Measurements from ENCODE around the gene MAPKAP1.

MAPKAP1 gene

DNA sequence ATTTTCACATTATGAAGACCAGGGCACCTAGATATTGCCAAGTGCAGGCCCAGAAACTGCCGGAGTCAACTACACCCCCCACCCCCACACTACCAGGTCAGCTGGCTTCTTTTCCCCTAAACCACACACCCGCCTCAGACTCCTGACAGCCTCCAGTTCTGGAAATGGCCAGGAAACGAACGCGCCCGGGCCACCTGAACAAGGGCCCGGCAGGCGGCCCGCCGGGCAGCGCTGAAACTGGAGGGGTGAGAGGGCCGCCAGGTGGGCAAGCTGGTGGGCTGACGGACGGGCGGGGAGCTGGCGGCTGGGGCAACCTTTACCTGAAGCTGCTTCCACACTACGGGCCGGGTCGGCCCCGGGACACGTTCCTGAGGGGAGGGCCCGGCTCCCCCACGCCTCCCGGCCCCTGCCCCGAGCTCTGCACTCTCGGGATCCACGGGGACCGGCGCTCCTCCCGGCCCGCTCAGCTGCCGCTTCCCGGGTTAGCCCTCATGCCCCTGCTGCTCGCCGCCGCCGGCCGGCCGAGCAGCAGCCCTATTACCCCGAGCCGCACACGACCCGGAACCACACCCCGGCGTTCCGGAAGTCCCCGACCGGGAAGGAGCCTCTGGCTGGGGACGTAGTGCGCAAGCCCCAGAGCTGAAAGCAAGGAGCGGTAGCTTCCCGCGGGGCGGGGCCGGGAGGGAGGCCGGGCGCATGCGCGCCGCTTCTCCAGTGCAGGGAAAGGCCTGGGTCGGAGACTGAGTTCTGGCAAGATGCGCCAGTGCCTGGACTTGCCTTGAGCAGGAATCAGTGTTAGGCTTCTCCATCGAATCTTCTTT, at the start of gene MAPKAP1:
MAPKAP1 (minus strand) TSS at position 558 of the 821 bp plus-strand sequence. CDS start 34,634 bp downstream, outside the sequence.
- DNase-seq (ENCODE audit: low read depth): peak; percentile 94

DNA sequence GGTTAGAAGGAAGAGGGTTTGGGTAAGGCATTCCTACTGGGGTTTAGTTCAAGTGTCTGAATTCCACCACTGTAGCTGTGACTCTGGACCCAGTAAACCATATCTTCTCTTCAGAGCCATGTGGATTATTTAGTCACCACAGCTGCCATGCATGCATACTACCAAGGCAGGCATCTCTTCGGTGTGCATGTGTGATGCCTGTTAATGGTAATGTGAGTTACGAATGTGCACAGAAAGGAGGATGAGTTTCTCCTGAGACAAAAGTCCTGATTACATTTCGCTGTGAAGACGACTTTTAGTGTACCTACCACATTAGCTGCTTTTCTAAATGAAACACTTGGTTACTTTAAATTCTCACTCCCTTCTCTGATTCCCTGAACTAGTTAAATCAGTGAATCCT, 49.5 kb upstream of the MAPKAP1 start:
- DNase-seq (ENCODE audit: low read depth): no peak

DNA sequence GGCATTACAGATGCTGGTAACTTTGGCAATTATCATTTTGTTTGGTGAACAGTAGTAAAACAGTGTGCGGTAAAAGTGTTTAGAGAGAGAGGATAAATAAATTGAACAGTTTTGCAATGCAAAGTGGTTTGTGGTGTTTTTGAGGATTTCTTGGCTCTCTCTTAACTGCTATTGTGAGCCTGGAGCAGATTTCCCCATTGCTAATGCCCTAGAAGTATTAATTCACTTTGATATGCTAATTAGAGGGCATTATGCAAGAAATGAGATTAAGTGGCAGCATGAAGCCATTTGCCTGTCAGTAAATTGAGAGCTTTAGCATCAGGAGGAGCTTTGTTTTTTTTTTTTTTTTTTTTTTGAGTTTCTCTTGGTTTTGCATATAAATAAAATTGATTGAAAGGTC, 48.3 kb upstream of the MAPKAP1 start:
- peak; percentile 69 for DNase-seq (ENCODE audit: low read depth)

DNA sequence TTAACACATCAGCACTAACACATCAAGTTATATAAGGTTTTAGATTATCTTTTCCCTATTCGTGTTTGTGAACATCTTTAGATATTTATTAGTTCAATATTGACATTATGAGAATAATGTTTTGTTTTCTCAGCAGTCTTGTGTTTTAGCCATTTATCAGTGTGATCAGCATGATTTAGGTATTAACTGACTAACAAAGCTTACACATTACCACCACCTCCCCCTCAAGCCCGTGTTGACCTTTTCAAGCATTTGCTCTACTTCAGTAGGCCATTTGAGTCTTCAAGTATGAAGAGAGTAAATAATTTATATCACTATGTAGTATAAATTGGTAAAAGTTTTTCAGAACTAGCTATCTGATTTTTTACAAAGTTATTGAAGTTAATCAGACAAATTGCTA, 47.1 kb upstream of the MAPKAP1 start:
- no peak for DNase-seq (ENCODE audit: low read depth)

DNA sequence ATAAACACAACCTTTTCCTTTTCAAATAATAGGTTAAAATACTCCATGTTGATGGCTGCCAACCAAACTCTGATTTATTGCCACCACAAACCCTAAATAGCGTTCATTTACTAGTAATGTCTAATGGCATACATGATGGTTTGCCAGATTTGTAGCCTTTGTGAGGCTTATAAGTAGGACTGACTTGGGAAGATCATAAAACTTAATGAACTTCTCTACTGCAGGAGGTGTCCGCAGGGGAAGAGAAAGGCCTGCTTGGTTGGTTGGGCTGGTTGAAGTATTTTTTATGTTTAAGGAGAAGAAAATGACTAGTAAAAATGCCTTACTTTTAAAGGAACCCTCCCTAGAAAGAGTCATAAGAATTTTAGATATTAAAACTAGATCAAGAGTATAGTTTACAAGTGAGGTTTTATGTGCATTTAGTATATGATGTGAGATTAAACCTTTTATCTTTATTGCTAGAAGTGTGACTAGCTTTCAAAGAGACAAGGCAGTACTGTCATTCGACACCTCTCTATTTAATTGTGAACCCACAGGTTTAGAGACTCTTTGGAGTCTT, 45.1 kb upstream of the MAPKAP1 start:
- no peak for DNase-seq (ENCODE audit: low read depth)

DNA sequence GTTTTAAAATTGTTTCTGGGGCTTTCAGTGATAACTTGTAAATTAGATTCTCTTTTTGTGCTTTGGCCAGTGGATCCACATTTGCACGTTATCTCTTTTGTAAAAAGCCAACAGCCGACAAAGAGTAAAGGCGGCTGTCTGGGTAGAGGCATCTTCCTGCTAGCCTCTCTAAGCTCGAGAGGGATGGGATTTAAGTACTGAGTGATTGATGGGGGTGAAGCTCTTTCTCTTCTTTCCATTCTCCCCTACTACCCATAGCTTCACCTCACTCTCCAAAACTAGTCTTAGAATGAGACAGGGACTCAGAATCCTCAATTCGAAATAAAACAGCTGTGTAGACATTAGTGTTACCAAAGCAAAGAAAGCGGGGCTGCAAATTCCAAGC, 43.6 kb upstream of the MAPKAP1 start:
- DNase-seq (ENCODE audit: low read depth): no peak

DNA sequence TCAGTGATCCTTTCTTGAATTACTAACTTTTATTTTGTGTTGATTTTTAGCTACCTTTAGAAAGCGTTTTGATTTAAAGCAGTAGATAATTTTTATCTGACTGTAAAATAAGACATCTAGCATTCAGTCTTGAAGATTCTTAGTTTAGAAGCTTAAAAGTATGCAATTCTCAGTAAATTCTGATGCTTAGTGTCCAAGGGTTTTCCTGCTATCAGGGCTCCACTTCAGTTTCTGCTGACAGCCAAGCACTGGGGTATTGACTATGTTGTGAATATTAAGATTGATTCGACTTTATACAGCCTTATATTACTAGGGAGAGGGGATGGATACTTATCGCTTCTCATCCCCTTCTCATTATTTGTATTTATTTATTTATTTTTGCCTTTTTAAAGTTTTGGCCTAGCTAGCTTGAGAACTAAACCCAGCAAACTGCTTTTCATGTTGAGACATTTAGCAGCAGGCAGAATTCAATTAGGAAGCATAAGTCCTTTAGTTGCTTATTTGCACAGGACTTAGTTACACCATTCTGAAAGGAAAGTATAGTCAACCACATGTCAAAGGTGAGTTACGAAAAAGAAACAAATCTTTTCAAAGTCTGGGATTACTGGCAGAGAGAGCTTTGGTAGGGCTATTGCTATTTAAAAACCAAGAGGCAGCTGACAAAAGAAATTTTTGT, 43.1 kb upstream of the MAPKAP1 start:
- peak; percentile 49 for DNase-seq (ENCODE audit: low read depth)

DNA sequence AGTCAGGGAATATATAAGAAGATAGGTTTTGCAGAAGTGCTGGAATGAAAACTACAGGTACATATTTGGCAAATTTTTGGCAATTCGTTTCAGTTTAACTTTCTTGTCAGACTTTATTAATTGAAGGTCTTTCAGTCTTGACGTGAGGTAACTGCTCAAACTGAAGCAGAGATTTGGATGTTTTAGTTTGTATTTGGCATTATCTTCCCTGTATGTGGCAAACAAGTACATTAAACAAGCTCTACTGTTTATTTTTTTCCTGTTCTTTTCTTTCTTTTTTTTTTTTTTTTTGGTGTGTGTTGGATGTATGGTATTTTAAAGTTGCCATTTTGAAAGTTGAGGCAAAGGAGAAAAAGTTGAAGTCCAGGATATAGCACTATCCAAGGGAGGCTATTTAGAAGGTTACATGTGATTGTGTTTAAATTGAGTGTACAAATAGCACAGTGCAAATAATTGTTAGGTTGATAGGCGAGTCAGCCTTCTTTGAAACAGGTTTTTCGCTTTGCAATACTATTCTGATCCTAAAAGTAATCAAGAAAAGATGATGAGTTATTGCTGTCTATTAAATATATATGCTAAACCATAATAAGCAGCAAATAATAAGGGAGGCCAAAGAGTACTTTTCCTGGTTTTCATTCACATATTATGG, 42.4 kb upstream of the MAPKAP1 start:
- DNase-seq (ENCODE audit: low read depth): no peak

DNA sequence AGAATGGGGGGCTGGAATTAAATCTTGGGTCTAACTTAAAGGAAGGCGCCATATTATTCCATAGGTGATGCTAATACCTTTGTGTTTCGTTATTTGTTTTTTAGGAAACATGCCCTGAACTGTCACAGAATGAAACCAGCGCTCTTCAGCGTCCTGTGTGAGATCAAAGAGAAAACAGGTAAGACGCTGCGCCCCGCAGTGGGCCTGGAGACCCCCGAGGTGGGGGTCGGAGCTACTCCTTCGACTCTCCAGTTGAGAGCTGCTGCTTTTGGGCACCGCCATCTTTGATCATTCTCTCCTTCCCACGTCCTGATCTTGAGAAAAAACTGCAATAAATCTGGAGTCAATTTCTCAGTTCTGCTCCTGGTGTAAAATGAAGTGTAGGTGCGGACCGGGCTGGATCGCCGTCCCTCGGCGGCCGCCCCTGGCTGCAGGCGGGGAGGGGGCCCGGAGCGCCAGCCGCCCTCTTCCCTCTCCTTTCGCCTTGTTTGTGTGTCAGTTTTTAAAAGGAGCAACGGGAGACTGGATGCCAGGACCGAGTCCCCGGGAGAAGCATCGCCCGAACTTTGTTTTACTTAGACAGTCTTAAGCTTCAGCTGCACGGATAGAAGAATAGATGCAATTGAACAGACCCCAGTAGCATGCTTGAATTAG, 41.6 kb upstream of the MAPKAP1 start:
- no peak for DNase-seq (ENCODE audit: low read depth)

DNA sequence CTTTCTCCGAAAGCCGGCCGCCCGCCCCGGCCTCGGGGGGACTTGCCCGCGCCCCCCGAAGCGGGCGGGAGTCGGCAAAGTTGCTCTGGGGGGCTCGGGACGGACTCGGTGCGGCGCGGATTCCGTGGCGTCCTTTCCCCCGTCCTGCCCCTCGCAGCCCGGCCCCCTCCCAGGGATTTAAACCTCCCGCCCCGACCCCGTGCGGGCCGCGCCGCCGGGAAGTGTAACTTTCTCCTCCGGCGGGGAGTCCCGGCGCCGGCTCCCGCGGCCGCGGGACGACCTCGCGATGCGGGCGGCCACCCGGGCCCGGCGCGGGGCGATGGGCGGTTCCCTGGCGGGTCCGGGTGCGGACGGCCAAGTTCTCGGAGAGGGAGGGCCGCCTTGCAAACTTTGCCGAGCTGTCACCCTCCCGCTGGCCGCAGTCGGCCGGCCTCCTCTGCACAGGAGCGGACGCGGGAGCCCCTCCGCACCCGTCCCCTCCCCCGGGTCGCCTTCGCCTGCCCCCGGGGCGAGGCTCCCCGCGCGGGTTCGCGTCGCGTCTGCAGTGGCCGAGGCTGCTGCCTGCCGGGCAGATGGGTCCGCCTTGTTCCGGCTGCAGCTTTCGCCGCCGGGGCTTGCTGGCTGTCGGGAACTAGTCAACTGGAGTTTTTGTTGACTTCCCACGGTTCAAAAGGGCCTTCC, 40.9 kb upstream of the MAPKAP1 start:
- no peak for DNase-seq (ENCODE audit: low read depth)

DNA sequence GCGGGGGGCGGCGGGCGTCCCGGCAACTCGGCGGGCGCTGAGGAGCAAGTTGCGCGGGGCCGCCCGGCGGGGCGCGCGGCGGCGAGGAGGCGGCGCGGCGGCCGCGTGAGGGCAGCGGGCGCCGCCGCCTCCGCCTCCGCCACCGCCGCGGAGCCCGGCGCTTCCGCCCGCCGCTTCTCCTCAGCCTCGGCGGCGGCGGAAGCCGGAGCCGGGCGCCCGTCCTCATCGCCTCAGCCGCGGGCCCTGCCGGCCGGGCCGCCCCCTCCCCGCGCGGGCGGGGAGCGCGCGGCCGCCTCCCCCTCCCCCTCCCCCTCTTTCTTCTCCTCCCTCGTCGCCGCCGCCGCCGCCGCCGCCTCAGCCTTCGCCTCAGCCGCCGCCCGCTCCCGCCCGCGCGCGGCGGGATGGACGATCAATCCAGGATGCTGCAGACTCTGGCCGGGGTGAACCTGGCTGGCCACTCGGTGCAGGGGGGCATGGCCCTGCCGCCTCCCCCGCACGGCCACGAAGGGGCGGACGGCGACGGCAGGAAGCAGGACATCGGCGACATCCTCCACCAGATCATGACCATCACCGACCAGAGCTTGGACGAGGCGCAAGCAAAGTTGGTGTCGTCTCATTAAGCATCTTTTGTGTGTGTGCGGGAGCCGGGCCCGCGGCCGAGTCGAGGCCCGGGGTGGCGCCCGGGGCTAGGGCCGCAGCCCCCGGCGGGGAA, 40.2 kb upstream of the MAPKAP1 start, which contains the start of gene PBX3:
PBX3 (plus strand) TSS at position 321 of the 712 bp plus-strand sequence.
- DNase-seq (ENCODE audit: low read depth): peak; percentile 57

DNA sequence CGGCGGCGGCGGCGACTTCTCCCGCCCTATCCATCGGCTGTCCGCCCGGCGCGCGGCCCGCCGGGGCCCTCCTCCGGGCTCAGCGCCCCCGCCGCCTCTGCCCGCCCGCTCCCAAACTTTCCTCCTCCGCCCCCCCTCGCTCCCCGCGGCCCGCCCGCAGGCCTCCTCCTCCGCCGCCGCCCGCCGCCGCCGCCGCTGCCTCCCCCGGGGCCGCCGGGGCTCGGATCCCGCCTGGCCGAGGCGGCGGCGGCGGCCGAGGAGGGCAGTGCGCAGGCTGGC, 39.7 kb upstream of the MAPKAP1 start:
- no peak for DNase-seq (ENCODE audit: low read depth)

DNA sequence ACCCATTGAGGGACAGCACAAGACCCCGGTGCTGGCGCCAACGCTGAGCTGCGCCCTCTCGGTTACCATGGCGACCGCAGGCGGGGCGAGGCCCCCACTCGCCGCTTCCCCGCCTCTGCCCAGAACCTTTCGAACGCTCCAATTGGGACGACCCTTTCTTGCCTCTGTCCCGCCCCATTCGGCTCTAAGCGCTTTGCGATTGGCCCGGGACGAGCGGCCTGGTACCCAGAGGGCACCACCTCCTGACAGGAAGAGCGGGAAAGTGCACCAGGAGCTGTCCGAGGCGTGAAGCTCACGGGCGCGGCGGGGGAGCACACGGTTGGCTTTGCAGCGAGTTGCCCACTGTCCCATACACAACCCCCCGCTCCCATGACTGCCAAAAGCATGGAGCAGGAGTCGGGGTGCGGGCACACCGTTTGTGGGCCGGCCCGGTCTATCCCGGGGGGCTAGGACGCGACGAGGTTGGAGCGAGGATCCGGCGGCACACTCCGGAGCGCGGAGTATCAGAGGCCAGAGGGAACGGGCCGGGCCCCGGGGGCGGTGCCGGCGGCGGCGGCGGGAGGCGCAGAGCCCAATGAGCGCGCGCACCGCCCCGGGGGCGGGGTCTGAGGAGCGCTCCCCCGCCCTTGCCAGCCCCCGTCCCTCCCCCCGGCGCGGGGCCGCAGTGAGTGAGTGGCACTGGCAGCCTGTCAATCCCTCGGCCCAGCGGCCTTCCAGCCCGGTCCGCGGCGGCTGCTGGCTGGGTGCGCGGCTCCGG, 39.2 kb upstream of the MAPKAP1 start:
- DNase-seq (ENCODE audit: low read depth): peak; percentile 93

DNA sequence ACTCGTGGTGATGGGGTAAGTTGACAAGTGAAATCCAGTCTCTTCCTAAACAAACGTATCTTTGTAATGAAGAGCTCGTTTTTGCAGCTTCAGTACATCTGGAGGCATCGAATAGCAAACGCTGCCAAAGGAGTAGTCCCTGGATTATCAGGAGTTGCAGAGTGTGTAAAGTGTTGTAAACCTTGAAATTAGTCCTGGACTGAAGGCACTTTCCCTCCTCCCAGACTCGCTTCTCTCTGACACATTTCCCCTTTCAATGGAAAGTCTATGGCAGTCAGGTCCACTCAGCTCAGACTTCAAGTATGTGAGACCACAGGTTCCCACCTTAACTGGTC, 38.6 kb upstream of the MAPKAP1 start:
- DNase-seq (ENCODE audit: low read depth): no peak

DNA sequence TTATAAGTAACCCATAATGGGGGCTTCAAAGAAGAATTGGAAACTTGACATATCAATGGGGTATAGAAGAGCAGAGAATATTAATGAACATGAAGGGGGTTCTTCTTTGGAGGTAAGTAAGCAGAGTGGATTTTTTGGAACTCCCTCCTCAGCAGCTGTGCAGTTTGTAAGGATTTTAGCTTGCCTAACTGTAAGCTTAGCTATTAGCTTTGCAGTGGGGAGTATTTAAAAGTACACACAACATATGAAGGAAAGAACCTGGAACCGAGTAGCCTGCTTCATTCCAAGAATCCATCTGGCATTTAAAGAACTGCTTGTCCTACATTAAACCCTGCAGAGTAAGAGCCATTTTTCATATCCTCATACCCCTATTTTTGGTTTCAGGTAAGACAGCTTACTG, 38.0 kb upstream of the MAPKAP1 start:
- peak; percentile 60 for DNase-seq (ENCODE audit: low read depth)

DNA sequence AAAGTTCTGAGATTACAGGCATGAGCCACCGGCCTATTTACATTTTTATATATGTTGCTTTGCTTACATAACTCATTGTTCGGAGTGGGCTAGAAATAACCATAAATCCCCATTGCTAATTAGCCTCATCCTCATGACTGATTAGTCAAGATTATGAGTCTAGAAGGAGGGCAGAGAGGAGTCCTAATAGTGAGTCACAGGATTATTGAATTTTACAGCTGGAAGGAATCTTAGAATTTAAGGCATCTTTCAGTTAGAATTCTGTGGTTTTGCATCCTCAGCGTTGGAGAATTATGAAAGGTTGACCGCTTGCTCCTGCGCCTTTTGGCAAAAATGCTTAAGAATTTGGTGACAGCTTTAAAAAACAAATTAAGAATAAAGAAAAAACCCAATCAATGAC, 37.6 kb upstream of the MAPKAP1 start:
- peak; percentile 81 for DNase-seq (ENCODE audit: low read depth)

DNA sequence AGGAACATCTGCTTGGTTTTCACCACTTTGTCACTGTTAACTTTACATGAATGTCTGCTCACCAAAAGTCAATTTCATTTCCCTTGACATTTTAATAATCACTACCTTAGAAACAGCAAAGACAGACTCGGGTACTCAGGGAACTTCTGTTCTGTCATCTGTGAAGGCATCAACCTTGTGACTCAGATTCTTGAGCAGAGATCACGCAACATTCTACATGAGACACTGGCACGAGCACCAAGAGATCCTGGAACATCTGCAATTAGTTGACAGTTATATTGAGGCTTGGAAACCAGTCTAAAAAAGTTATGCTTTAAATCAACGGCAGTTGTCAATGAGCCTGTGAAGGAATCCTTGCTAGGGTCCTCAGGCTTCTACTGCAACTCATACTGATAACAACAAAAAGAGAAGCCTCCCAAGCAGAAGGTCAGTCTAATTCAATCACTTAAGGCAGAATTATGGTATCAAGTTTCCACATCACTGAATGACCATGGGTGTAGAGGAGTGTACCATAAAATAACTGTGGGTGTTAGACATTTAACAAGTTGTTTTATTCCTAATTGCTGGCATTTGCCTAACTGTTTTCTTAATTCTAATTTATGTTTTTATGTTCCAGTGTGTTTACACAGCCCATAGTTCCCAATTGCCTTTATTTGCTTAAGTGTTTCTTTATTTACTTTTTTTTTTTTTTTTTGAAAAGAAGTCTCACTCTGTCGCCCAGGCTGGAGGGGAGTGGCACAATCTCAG, 36.8 kb upstream of the MAPKAP1 start:
- peak; percentile 71 for DNase-seq (ENCODE audit: low read depth)

DNA sequence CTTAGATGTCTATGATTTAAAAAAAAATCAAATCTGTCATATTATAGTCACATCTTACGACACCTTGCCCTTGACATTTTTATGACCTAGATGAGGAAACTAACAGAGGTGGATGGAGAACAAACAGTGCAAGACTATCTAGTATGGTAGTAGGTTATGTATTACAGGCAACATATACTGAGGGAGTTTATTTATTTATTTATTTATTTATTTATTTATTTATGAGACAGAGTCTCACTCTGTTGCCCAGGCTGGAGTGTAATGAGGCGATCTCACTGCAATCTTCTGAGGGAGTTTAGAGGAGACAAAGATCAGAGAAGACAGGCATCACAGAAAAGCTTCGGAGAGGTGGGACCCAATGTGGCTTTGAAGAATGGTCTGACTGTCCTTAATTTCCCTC, 35.6 kb upstream of the MAPKAP1 start:
- DNase-seq (ENCODE audit: low read depth): no peak

DNA sequence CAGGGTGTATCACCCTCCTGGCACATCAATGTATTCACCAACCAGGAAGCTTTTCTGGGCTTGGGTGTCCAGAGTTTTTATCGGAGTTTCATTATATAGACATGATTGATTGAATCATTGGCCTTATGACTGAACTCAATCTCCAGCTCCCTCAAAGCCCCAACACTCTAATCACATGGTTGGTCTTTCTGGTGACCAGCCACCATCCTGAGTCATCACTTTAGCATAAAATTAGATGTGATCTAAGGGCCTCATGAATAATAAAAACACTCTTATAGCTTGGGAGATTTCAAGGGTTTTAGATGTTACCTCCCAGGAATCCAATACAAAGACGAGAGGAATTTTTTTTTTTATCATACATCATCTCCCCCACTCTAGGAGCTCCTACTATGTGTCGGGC, 32.4 kb upstream of the MAPKAP1 start:
- no peak for DNase-seq (ENCODE audit: low read depth)

DNA sequence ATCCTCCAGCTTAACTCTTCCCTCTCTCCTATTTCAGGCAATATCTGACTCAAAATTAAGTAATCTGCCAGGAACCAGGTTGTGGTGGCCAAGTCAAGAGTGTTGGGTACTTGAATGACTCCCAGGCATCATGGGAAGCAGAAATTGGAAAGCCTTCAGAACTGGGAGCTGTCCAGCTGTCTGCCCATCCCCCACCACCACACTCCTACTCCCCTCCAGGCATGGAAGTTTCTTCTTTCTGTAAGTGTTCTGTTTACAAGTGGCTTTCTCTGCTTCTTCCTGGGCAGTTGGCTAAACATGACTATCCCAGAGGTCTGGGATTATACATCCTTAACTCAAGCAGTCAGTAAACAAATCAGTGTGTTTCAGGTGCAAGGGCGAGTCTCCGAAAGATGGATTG, 25.6 kb upstream of the MAPKAP1 start:
- no peak for DNase-seq (ENCODE audit: low read depth)
